A673 (cell line): ENCODE measurements around the gene WWP2. TPM values are rescaled to one million over a fixed set of nuclear protein-coding genes. Genes with fewer than 3 reads are reported as not detected.

Experiments
- BruUV-seq: library from RNA; stranded (reverse); fragments of 400-500 nt; replicated peaks from 2 replicates; lab custom pipeline; 2021; lab: Mats Ljungman, UMichigan
- CTCF ChIA-PET: fragments of 300-600 bp; sonication (Branson Sonifier 250); formaldehyde crosslinking; loops from one replicate; lab custom pipeline; 2022; ENCODE audit warnings: antibody characterized with exemption; lab: Charles Lee
- POLR2A ChIA-PET: fragments of 300-600 bp; sonication (Branson Sonifier 250); formaldehyde crosslinking; loops from one replicate; lab custom pipeline; 2022; ENCODE audit warnings: antibody characterized with exemption; ENCODE audit not compliant: low non-redundant PET; lab: Charles Lee
- DNase-seq: peaks from one replicate; pipeline ENCODE4 v3.0.0-alpha.2; 2015; ENCODE audit warnings: low spot score
- H3K27ac ChIP-seq: fragments of 200-600 bp; sonication (generic); 2 replicates; pipeline ENCODE4 v1.5.1; 2016; ENCODE audit warnings: mixed run types, low read depth, mild to moderate bottlenecking, mixed read lengths, antibody characterized with exemption, low read length; ENCODE audit not compliant: poor library complexity, severe bottlenecking
- H3K27me3 ChIP-seq: fragments of 200-600 bp; sonication (generic); replicated peaks from 2 replicates; pipeline ENCODE4 v1.6.1; 2017; ENCODE audit warnings: mixed run types, low read depth, mild to moderate bottlenecking, mixed read lengths, antibody characterized with exemption, low read length; ENCODE audit not compliant: insufficient read depth, poor library complexity
- H3K36me3 ChIP-seq: fragments of 200-600 bp; sonication (generic); 2 replicates; pipeline ENCODE4 v1.6.1; 2016; ENCODE audit warnings: mixed run types, mild to moderate bottlenecking, mixed read lengths, antibody characterized with exemption, low read length; ENCODE audit not compliant: insufficient read depth, poor library complexity, severe bottlenecking
- H3K4me1 ChIP-seq: fragments of 200-600 bp; sonication (generic); 2 replicates; pipeline ENCODE4 v1.6.1; 2017; ENCODE audit warnings: mixed run types, mild to moderate bottlenecking, mixed read lengths, antibody characterized with exemption, low read length; ENCODE audit not compliant: insufficient read depth, poor library complexity, severe bottlenecking
- H3K4me3 ChIP-seq: fragments of 200-600 bp; sonication (generic); 2 replicates; pipeline ENCODE4 v1.5.1; 2016; ENCODE audit warnings: low read depth, mixed run types, mild to moderate bottlenecking, mixed read lengths, low read length; ENCODE audit not compliant: poor library complexity, severe bottlenecking
- H3K9me3 ChIP-seq: fragments of 200-600 bp; sonication (generic); 2 replicates; pipeline ENCODE4 v1.6.1; 2016; ENCODE audit warnings: mixed run types, low read depth, mild to moderate bottlenecking, mixed read lengths, antibody characterized with exemption, low read length; ENCODE audit not compliant: poor library complexity, severe bottlenecking
- EZH2 ChIP-seq: fragments of 200-600 bp; sonication (generic); IDR thresholded peaks from 2 replicates; pipeline ENCODE4 v1.6.1; 2017; ENCODE audit warnings: borderline replicate concordance, low read depth, mild to moderate bottlenecking, mixed read lengths, antibody characterized with exemption, low read length; ENCODE audit not compliant: poor library complexity, severe bottlenecking
- intact Hi-C: fragments of 100-400 bp; cut with micrococcal nuclease; formaldehyde crosslinking; loops from one replicate; pipeline ENCODE4 v1.10.0; 2022; ENCODE audit not compliant: unreplicated experiment
- total RNA-seq: library from RNA; stranded (reverse); gene quantifications from 2 replicates; pipeline ENCODE4 v1.2.3, GENCODE V29; 2021
- TF ChIP-seq, protein P1 (sequence below): fragments of 300-800, 200-600 bp; sonication (generic); conservative IDR thresholded peaks from 2 replicates; pipeline ENCODE4 v1.5.1; 2017; ENCODE audit warnings: low read depth, mild to moderate bottlenecking, antibody characterized with exemption, low read length, moderate library complexity, mixed read lengths

WWP2 gene
- total RNA-seq, 1 experiment from 2014 or later = 32.4 TPM

DNA sequence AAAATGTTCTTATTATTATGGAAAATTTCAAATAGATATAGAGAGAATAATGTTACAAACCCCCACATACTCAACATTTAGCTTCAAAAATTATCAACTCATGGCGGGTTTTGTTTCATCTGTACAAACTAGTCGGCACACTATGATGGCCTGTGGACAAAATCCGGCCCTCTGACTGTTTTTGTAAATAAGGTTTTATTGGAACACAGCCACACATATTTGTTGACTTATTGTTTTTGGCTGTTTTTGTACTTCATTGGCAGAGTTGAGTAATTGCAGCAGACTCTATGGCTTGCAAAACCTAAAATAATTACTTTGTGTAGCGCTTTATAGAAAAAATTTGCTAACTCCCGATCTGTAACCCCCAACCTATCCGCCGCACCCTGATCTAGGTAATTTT is 147.6 kb downstream of the WWP2 start:
- intact Hi-C loops = no loop called here
- no peak for DNase-seq
- BruUV-seq = no TSS peak
- POLR2A ChIA-PET = no interaction called here
- CTCF ChIA-PET = no interaction called here
- Histone ChIP-seq H3K4me3 (no peak overlapping the region), H3K9me3 (no peaks in the 10 kb centered on the region), H3K36me3 (no peaks in the 10 kb centered on the region), H3K27ac (no peak overlapping the region), H3K4me1 (no peaks in the 10 kb centered on the region), H3K27me3 (no peaks in the 10 kb centered on the region)
- TF ChIP-seq EZH2 = no peak
- TF ChIP-seq, protein P1, sequence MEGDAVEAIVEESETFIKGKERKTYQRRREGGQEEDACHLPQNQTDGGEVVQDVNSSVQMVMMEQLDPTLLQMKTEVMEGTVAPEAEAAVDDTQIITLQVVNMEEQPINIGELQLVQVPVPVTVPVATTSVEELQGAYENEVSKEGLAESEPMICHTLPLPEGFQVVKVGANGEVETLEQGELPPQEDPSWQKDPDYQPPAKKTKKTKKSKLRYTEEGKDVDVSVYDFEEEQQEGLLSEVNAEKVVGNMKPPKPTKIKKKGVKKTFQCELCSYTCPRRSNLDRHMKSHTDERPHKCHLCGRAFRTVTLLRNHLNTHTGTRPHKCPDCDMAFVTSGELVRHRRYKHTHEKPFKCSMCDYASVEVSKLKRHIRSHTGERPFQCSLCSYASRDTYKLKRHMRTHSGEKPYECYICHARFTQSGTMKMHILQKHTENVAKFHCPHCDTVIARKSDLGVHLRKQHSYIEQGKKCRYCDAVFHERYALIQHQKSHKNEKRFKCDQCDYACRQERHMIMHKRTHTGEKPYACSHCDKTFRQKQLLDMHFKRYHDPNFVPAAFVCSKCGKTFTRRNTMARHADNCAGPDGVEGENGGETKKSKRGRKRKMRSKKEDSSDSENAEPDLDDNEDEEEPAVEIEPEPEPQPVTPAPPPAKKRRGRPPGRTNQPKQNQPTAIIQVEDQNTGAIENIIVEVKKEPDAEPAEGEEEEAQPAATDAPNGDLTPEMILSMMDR = no peak

DNA sequence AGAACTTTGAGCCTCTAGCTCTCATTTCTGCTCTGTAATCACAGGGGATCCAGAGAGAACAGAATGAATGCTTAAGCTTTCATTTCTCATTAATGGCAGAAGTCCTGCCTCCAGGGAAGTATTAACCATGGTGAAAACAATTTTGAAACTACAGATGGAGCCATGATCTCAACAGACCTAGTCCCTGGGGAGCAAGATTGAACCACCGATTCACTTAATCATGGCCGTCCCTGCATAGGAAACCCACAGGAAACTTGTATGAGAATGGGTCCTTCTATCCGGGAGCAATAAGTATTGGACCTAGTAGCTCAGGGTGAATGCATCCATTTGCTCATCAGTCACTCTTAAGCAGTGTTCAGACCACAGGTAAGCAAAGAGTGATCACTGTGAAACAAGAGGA is 148.8 kb downstream of the WWP2 start:
- no peak for DNase-seq
- no peak overlapping the region for H3K27ac ChIP-seq
- TF ChIP-seq EZH2 = no peak
- intact Hi-C loops = no loop called here
- ChIA-PET CTCF (no interaction called here), POLR2A (no interaction called here)
- H3K4me1 ChIP-seq = no peaks in the 10 kb centered on the region
- no peaks in the 10 kb centered on the region for H3K9me3 ChIP-seq
- H3K27me3 ChIP-seq = no peaks in the 10 kb centered on the region
- no TSS peak for BruUV-seq
- H3K4me3 ChIP-seq = no peak overlapping the region
- H3K36me3 ChIP-seq = no peaks in the 10 kb centered on the region

DNA sequence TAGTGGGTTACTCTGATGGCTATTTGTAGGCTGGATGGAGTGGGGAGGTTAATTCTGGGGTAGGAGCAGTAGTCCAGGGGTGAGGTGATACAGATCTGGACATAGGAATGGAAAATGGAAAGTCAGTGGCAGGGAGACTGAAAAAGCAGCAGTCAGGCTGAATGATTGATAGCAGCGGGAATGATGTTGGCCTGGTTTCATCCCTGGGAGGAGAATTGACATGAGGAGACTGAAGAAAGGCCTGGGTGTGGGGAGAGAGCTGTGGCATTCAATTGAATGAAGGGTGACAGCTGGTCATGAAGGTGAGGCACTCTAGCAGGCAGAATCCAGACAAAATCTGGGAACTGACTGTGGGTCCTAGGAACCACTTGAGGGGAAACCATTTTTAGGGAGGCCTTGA is 154.3 kb downstream of the WWP2 start:
- DNase-seq = no peak
- intact Hi-C loops = no loop called here
- Histone ChIP-seq H3K9me3 (no peaks in the 10 kb centered on the region), H3K36me3 (no peaks in the 10 kb centered on the region), H3K27ac (no peak overlapping the region), H3K4me1 (no peaks in the 10 kb centered on the region), H3K4me3 (no peak overlapping the region), H3K27me3 (no peaks in the 10 kb centered on the region)
- TF ChIP-seq, protein P1 = no peak
- TF ChIP-seq EZH2 = no peak
- POLR2A ChIA-PET = no interaction called here
- BruUV-seq = no TSS peak
- CTCF ChIA-PET = no interaction called here

DNA sequence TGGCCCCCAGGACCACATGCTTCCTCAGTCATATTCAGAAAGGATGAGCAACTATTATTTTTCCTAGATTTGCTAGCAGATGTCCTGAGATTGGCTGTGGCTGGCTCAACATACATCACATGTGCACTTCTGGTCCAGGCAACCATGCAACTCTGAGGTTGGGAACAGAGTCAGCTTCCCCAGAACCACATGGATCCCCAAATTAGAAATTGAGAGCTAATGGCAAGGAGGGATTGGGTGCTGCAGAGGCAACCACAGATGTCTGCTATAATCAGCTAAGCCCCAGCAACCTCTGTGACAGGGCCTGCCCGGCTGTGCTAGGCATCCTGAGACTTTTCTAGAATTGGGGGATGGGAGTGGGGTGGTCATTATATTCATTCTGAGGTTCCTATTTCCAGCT is 155.2 kb downstream of the WWP2 start:
- intact Hi-C loops = no loop called here
- Histone ChIP-seq H3K4me1 (no peaks in the 10 kb centered on the region), H3K9me3 (no peaks in the 10 kb centered on the region), H3K27me3 (no peaks in the 10 kb centered on the region), H3K27ac (no peak overlapping the region), H3K4me3 (no peak overlapping the region), H3K36me3 (no peaks in the 10 kb centered on the region)
- CTCF ChIA-PET = no interaction called here
- no peak for DNase-seq
- TF ChIP-seq, protein P1 = no peak
- no peak for TF ChIP-seq EZH2
- POLR2A ChIA-PET = interaction anchor here (0.6 kb wide), 1 partner anchor 1062 kb away, joined by 3 read pairs; no protein-coding TSS in a partner anchor
- no TSS peak for BruUV-seq
